Tibial artery (tissue), 4 donors: Measurements from ENCODE around the gene TMEM192.

Experiments used
- DNase-seq, 2 donors: peaks; one replicate each; pipeline ENCODE4 v3.0.0-alpha.2; 2019
- H3K27ac ChIP-seq, 2 donors: fragments of 200-600 bp; sonication (generic) in 1 of 2; 1 replicate in 1 of 2; 2 replicates in 1 of 2; pipeline ENCODE4 v1.5.1; 2018 to 2019; ENCODE audit warnings: mild to moderate bottlenecking in 1 of 2
- H3K27me3 ChIP-seq, 2 donors: fragments of 200-600 bp; sonication (generic) in 1 of 2; one replicate each; pipeline versions ENCODE4 v1.5.1 to v1.6.0; 2016 to 2019
- H3K36me3 ChIP-seq, 3 donors: fragments of 200-600 bp; sonication (generic) in 2 of 3; one replicate each; pipeline ENCODE4 v1.5.1; 2016 to 2019; ENCODE audit warnings: mild to moderate bottlenecking in 2 of 3
- H3K4me1 ChIP-seq, 4 donors: fragments of 200-600 bp; sonication (generic) in 2 of 4; 1 replicate in 3 of 4; 2 replicates in 1 of 4; pipeline ENCODE4 v1.5.1; 2016 to 2019
- H3K4me3 ChIP-seq, 2 donors: fragments of 200-600 bp; sonication (generic) in 1 of 2; 1 replicate in 1 of 2; 2 replicates in 1 of 2; pipeline ENCODE4 v1.5.1; 2018 to 2019; ENCODE audit warnings: mild to moderate bottlenecking in 2 of 2
- H3K9me3 ChIP-seq, 3 donors: fragments of 200-600 bp; sonication (generic) in 1 of 3; one replicate each; pipeline ENCODE4 v1.5.1; 2016 to 2019
- CTCF ChIP-seq, 2 experiments: fragments of 200-600 bp in 1 of 2; fragments of 450-650 bp in 1 of 2; IDR thresholded peaks; one replicate each; pipeline ENCODE4 v1.5.1; 2017 to 2019; ENCODE audit warnings: antibody characterized with exemption in 2 of 2, mild to moderate bottlenecking in 1 of 2, moderate library complexity in 1 of 2
- intact Hi-C: fragments of 100-400 bp; cut with DNase I; formaldehyde crosslinking; loops from one replicate; pipeline ENCODE4 v1.15.0; 2023; ENCODE audit warnings: low total_unique reads

TMEM192 gene

GRCh38 chr4:165060938-165061337 is 51.7 kb downstream of the TMEM192 start:
- Histone ChIP-seq H3K27ac (no peak overlapping the region), H3K36me3 (no peaks in the 10 kb centered on the region), H3K9me3 (no peaks in the 10 kb centered on the region), H3K4me1 (no peaks in the 10 kb centered on the region), H3K4me3 (no peak overlapping the region), H3K27me3 (no peaks in the 10 kb centered on the region)
- DNase-seq = no peak
- intact Hi-C loops = no loop called here
- TF ChIP-seq CTCF (IDR thresholded peaks at IDR 0.05) = no peak

GRCh38 chr4:165059386-165059785 is 53.3 kb downstream of the TMEM192 start:
- no peaks in the 10 kb centered on the region for H3K9me3 ChIP-seq
- H3K4me3 ChIP-seq = no peak overlapping the region
- DNase-seq = no peak
- no peak for TF ChIP-seq CTCF (IDR thresholded peaks at IDR 0.05)
- no peaks in the 10 kb centered on the region for H3K4me1 ChIP-seq
- intact Hi-C loops = no loop called here
- no peaks in the 10 kb centered on the region for H3K27me3 ChIP-seq
- no peak overlapping the region for H3K27ac ChIP-seq
- H3K36me3 ChIP-seq = no peaks in the 10 kb centered on the region

GRCh38 chr4:165058666-165059065 is 54.0 kb downstream of the TMEM192 start:
- no peak overlapping the region for H3K4me3 ChIP-seq
- no peak for TF ChIP-seq CTCF (IDR thresholded peaks at IDR 0.05)
- intact Hi-C loops = no loop called here
- no peaks in the 10 kb centered on the region for H3K4me1 ChIP-seq
- no peaks in the 10 kb centered on the region for H3K27me3 ChIP-seq
- no peak overlapping the region for H3K27ac ChIP-seq
- no peaks in the 10 kb centered on the region for H3K36me3 ChIP-seq
- no peaks in the 10 kb centered on the region for H3K9me3 ChIP-seq
- no peak for DNase-seq

GRCh38 chr4:165055601-165056000 is 57.1 kb downstream of the TMEM192 start:
- H3K27me3 ChIP-seq = no peaks in the 10 kb centered on the region
- no peak for DNase-seq
- no peaks in the 10 kb centered on the region for H3K9me3 ChIP-seq
- intact Hi-C loops = no loop called here
- H3K27ac ChIP-seq = no peak overlapping the region
- H3K4me1 ChIP-seq = no peaks in the 10 kb centered on the region
- H3K4me3 ChIP-seq = no peak overlapping the region
- TF ChIP-seq CTCF (IDR thresholded peaks at IDR 0.05) = no peak
- H3K36me3 ChIP-seq = no peaks in the 10 kb centered on the region

- TF ChIP-seq CTCF (IDR thresholded peaks at IDR 0.05) = no peak
- no peaks in the 10 kb centered on the region for H3K9me3 ChIP-seq
- no peak within 1 kb of the TSS for H3K4me3 ChIP-seq
- H3K36me3 ChIP-seq = no peaks in the 10 kb centered on the region
- no peaks in the 10 kb centered on the region for H3K27me3 ChIP-seq
- no peak within 1 kb of the TSS for H3K27ac ChIP-seq
- no peak for DNase-seq
- intact Hi-C loops = no loop called here
- no peaks in the 10 kb centered on the region for H3K4me1 ChIP-seq
These were observed 59.0 kb downstream of the TMEM192 start, which contains the start of gene TRIM75 for GRCh38 chr4:165053645-165054044. Gene TRIM75 (plus strand): TSS chr4:165053866. CDS start chr4:165059148, 5,282 bp downstream.

- no peak for DNase-seq
- Histone ChIP-seq H3K36me3 (no peaks in the 10 kb centered on the region), H3K27me3 (no peaks in the 10 kb centered on the region), H3K4me1 (no peaks in the 10 kb centered on the region), H3K4me3 (no peak overlapping the region), H3K9me3 (no peaks in the 10 kb centered on the region), H3K27ac (no peak overlapping the region)
- intact Hi-C loops = no loop called here
- no peak for TF ChIP-seq CTCF (IDR thresholded peaks at IDR 0.05)
These were observed 60.0 kb downstream of the TMEM192 start for GRCh38 chr4:165052627-165053026.
